Neural crest cell (in vitro differentiated cells): ENCODE data around the gene PRDX6. TPM values are rescaled to one million over a fixed set of nuclear protein-coding genes. Genes with fewer than 3 reads are reported as not detected.

Source experiments
- DNase-seq: peaks from one replicate; pipeline ENCODE4 v3.0.0; 2021; ENCODE audit warnings: low read depth, mixed read lengths, low spot score
- H3K27ac Mint-ChIP-seq: one replicate; pipeline ENCODE4 v1.8.0; 2021; ENCODE audit warnings: mild to moderate bottlenecking, mixed read lengths; ENCODE audit not compliant: unreplicated experiment
- H3K27me3 Mint-ChIP-seq: 2 replicates; pipeline ENCODE4 v1.8.0; 2021; ENCODE audit warnings: low read depth, mild to moderate bottlenecking, mixed read lengths
- H3K36me3 Mint-ChIP-seq: 2 replicates; pipeline ENCODE4 v1.8.0; 2021; ENCODE audit warnings: low read depth, mild to moderate bottlenecking, mixed read lengths
- H3K4me1 Mint-ChIP-seq: 2 replicates; pipeline ENCODE4 v1.8.0; 2021; ENCODE audit warnings: mixed read lengths
- H3K4me3 Mint-ChIP-seq: one replicate; pipeline ENCODE4 v1.8.0; 2021; ENCODE audit warnings: mild to moderate bottlenecking, mixed read lengths
- H3K9me3 Mint-ChIP-seq: 2 replicates; pipeline ENCODE4 v1.8.0; 2021; ENCODE audit warnings: mixed read lengths
- CTCF ChIP-seq: fragments of 200-600 bp; sonication (generic); conservative IDR thresholded peaks from 2 replicates; pipeline ENCODE4 v1.5.0; 2021; ENCODE audit warnings: antibody characterized with exemption, mild to moderate bottlenecking
- total RNA-seq: library from RNA; stranded (reverse); gene quantifications from 2 replicates; pipeline ENCODE4 v1.2.1, GENCODE V29; 2021

Gene PRDX6
- total RNA-seq, 1 donor from 2014 or later, result 234 TPM

GRCh38 chr1:173432331-173432730 is 44.8 kb upstream of the PRDX6 start:
- Mint-ChIP-seq H3K27me3 (no peaks in the 10 kb centered on the region), H3K4me3 (no peak overlapping the region), H3K36me3 (no peaks in the 10 kb centered on the region), H3K9me3 (no peaks in the 10 kb centered on the region), H3K27ac (no peak overlapping the region), H3K4me1 (peaks cover 29% of the 10 kb centered on the region)
- DNase-seq, result no peak
- no peak for TF ChIP-seq CTCF

GRCh38 chr1:173433751-173434326 is 43.3 kb upstream of the PRDX6 start:
- Mint-ChIP-seq H3K4me3 (no peak overlapping the region), H3K27me3 (no peaks in the 10 kb centered on the region), H3K36me3 (no peaks in the 10 kb centered on the region), H3K27ac (no peak overlapping the region), H3K9me3 (no peaks in the 10 kb centered on the region), H3K4me1 (peaks cover 29% of the 10 kb centered on the region)
- TF ChIP-seq CTCF, result no peak
- DNase-seq, result no peak

- Mint-ChIP-seq H3K4me1 (no peaks in the 10 kb centered on the region), H3K27ac (no peak overlapping the region)
These were observed 40.2 kb upstream of the PRDX6 start for GRCh38 chr1:173436841-173437428.

GRCh38 chr1:173438675-173439074 is 38.5 kb upstream of the PRDX6 start:
- no peak for TF ChIP-seq CTCF

More at GRCh38 chr1:173436841-173437428, 40.2 kb upstream of the PRDX6 start:
- Mint-ChIP-seq H3K36me3 (peaks cover under 1% of the 10 kb centered on the region), H3K4me3 (no peak overlapping the region), H3K9me3 (no peaks in the 10 kb centered on the region), H3K27me3 (no peaks in the 10 kb centered on the region)
- DNase-seq, result no peak
- TF ChIP-seq CTCF, result no peak

GRCh38 chr1:173440430-173440829 is 36.7 kb upstream of the PRDX6 start:
- Mint-ChIP-seq H3K4me3 (no peak overlapping the region), H3K36me3 (peaks cover 7% of the 10 kb centered on the region), H3K27me3 (no peaks in the 10 kb centered on the region), H3K9me3 (peaks cover 6% of the 10 kb centered on the region), H3K4me1 (no peaks in the 10 kb centered on the region), H3K27ac (no peak overlapping the region)
- TF ChIP-seq CTCF, result no peak
- DNase-seq, result no peak

More at GRCh38 chr1:173438675-173439074, 38.5 kb upstream of the PRDX6 start:
- Mint-ChIP-seq H3K4me3 (no peak overlapping the region), H3K36me3 (peaks cover 3% of the 10 kb centered on the region), H3K27ac (no peak overlapping the region), H3K4me1 (no peaks in the 10 kb centered on the region), H3K9me3 (peaks cover 2% of the 10 kb centered on the region), H3K27me3 (no peaks in the 10 kb centered on the region)
- no peak for DNase-seq
